ENCODE measurements around the gene ZNF629.

Gene ZNF629

GRCh38 chr16:30769379-30770089 lies 17.5 kb downstream of the ZNF629 start:
- TF ChIP-seq CTCF (conservative IDR thresholded peaks at IDR 0.05) (no peak), ZFX (IDR thresholded peaks at IDR 0.05) (no peak)
- no peak overlapping the region for H3K27ac ChIP-seq

GRCh38 chr16:30768583-30769181 lies 18.3 kb downstream of the ZNF629 start:
- no peak for TF ChIP-seq ZFX (IDR thresholded peaks at IDR 0.05)
- no peak for TF ChIP-seq CTCF (conservative IDR thresholded peaks at IDR 0.05)
- no peak overlapping the region for H3K27ac ChIP-seq

- H3K27ac ChIP-seq: no peak overlapping the region
- TF ChIP-seq CTCF (conservative IDR thresholded peaks at IDR 0.05) (no peak), ZFX (IDR thresholded peaks at IDR 0.05) (no peak)
Measured at GRCh38 chr16:30767767-30768465, 19.1 kb downstream of the ZNF629 start.

GRCh38 chr16:30766933-30767284 lies 20.1 kb downstream of the ZNF629 start:
- TF ChIP-seq ZFX (IDR thresholded peaks at IDR 0.05): no peak
- no peak for TF ChIP-seq CTCF (conservative IDR thresholded peaks at IDR 0.05)
- H3K27ac ChIP-seq: no peak overlapping the region

- H3K27ac ChIP-seq: no peak overlapping the region
- TF ChIP-seq CTCF (conservative IDR thresholded peaks at IDR 0.05) (no peak), ZFX (IDR thresholded peaks at IDR 0.05) (no peak)
Measured at GRCh38 chr16:30766206-30766932, 20.6 kb downstream of the ZNF629 start.

GRCh38 chr16:30764816-30765465 lies 22.1 kb downstream of the ZNF629 start:
- no peak overlapping the region for H3K27ac ChIP-seq

More at GRCh38 chr16:30764816-30765465, 22.1 kb downstream of the ZNF629 start:
- TF ChIP-seq ZFX (IDR thresholded peaks at IDR 0.05) (no peak), CTCF (conservative IDR thresholded peaks at IDR 0.05) (no peak)

All from C4-2B (cell line).